ENCODE results near the gene OSTC.
A peak's percentile ranks its signal among the peaks of the same experiment; 100 is the strongest.

OSTC gene

DNA sequence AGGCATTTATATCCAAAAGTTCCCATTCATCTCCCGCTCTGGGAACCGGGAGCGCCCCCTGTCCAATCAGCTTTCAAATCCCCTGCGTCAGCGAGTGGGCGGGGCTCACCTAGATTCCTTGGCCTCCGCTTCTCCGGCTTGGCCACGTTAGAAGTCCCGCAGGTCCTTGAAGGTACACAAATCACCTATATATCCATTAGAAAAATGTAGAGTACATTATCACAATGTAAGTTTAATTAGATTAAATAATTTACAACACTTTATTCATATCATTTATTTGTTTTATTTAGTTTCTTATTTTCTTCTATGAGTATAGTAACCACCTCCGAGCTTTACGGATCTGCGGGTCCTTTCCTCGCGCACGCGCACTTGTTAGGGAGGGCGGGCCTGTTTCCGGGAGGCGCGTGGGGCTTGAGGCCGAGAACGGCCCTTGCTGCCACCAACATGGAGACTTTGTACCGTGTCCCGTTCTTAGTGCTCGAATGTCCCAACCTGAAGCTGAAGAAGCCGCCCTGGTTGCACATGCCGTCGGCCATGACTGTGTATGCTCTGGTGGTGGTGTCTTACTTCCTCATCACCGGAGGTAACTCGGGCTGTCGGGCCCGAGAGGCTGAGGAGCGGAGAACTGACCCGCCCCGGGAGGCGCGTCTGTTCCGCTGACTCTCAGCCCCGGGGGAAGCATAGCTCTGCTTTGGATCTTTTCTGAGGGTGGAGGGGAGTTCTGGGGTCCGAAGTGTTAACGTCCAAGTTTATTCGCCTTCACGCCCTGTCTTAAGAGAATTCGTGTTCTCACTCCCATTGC is at the start of gene OSTC:
Gene OSTC, plus strand, starts transcription at position 388 of the 802 bp plus-strand sequence. Its CDS starts 57 bp downstream, at position 445.
- peak; percentile 83 to 87 (median 87) for DNase-seq (ENCODE audit: low read depth in 3 of 3)

DNA sequence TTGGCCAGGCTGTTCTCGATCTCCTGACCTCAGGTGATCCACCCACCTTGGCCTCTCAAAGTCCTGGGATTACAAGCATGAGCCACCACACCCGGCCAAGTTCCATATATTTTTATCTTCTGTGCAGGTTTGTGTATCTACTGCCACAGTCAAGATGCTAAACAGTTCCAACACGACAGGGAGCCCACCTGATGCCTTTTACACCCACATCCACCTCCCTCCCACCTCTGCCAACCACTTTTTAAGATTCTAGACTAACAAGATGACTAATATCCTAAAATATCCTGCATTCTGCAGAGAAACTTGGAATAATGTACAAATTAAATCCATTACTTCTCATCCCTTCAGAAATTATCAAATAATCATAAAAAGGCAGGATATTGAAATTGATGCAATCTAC is 49.3 kb upstream of the OSTC start:
- DNase-seq (ENCODE audit: low read depth in 3 of 3), result no peak

DNA sequence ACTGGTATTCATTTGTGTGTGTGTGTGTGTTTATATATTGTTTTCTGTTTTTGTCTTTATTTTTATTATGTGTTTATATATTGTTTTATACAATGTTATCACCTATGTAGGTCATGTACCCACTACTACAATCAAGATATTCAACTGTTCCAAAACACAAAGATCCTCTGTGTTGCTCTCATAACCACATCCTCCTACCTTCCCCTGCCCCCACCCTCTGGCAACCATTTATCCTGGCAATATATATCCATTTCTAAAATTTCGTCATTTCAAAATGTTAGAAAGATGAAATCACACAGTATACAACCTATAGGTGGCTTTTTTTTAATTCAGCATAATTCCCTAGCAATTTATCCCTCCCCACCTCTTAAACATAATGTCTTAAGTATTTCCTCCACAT is 48.9 kb upstream of the OSTC start:
- no peak for DNase-seq (ENCODE audit: low read depth in 3 of 3)

DNA sequence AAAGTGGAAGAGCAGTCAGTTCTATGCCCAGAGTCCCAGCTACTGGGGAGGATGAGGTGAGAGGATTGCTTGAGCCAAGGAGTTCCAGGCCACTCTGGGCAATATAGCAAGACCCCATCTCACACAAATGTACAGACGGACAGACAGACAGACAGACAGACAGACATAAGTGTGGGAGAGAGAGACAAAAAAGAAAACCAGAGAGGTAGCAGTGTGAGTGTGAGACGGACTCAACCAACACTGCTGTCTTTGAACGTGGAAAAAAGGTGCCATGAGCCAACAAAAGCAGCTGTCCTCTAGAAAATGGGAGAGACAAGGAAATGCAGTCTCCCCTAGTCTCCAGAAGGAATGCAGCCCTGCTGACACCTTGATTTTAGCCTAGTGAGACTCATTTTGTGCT is 48.2 kb upstream of the OSTC start:
- DNase-seq (ENCODE audit: low read depth in 3 of 3), result no peak

DNA sequence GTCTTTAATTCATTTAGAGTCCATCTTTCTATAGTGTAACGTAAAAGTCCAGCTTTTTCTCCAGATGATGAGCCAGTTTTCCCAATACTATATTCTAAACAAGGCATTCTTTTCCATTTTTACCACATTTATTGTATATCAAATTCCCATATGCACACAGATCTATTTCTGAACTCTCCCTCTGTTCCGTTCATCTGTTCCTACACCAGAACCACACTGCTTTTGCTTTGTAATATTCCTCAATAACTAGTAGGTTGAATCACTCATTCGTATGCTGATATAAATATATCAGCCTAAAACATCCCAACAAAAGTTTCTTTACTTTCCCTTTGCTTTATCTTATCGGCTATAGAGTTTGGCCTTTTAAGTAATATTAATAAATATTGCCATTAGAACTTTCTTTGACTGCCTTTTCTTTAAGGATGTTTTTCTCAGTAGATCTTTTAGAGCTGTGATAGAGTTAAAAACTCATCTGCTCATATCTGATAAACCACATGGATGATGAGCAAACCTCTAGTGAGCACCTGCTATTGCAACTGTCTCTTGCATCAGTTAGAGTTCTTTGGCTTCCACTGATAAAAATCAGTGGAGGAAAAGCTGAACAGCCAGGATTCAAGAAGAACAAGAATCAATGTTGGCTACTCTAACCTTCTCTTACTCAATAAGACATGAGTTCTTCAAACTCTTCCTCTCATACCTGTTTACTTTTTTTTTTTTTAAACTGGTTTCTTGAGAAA is 43.2 kb upstream of the OSTC start:
- DNase-seq (ENCODE audit: low read depth in 3 of 3), result no peak

DNA sequence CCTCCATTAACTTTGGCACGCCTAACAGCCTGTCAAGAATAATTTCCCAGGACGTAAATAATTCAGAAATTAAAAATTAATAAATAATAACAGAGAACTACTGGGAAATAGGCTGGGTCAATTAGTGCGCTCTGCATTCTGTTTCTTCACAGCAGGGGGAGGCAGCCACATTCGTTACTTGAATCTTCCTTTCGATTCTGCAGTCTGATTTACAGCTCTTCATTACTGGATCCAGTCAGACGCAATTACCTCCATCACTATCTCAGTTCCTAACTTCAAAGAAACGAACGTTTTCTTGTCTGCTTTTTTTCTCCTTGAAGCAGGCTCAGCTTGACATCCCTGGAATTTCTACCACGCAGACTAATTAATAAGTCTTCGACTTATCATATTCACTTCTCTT is 39.0 kb upstream of the OSTC start:
- no peak for DNase-seq (ENCODE audit: low read depth in 3 of 3)

DNA sequence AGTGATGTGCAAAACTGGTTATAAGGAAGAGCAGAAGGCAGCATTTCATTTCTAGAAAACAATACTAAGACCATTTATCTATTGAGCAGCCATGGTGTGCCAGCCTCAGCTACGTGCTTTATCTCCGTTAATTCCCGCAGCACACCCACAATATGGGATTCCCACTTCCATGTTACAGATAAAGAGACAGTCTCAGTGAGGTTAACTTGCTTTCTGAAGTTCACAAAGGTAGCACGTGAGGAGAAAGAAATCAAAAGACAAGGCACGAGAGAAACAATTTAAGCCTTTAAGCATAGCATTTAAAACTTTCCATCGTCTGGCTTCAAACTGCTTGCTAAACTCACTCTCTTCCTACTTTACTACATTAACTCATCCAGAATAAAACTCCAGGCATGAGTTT is 38.0 kb upstream of the OSTC start:
- no peak for DNase-seq (ENCODE audit: low read depth in 3 of 3)

DNA sequence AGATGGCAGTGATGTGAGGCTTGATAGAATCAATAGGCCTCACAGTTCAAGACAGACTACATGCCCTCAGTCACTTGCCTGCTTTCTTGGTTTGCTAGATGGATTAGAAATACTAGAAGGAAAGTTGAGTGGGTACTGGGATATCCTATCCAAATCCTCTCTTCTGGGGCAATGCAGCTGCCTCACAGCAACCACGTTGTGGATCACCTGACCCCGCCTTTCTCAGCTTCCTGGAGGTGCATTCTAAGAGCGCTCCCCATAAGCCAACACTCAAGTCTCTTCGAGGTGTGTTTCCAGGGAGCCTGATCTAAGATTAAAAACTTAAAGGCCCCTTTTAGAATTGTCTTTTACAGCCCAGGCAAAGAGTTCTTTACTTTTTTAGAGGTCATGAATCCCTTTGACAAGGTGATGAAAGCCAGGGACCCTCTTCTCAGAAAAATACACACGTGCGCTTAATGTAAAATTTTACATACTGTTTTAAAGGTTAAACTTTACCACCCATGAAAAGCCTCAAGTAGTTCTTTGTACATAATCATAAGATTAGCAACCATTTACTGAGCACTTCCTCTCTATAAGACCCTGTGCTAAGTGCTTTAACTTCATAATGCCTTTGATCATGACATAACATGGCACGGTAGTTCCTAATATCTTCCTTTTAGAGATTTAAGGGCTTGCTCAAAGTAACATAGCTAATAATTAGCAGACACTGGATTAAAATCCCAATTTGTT is 30.9 kb upstream of the OSTC start:
- peak in 1 of 3 experiments; percentile 9 for DNase-seq (ENCODE audit: low read depth in 3 of 3)

DNA sequence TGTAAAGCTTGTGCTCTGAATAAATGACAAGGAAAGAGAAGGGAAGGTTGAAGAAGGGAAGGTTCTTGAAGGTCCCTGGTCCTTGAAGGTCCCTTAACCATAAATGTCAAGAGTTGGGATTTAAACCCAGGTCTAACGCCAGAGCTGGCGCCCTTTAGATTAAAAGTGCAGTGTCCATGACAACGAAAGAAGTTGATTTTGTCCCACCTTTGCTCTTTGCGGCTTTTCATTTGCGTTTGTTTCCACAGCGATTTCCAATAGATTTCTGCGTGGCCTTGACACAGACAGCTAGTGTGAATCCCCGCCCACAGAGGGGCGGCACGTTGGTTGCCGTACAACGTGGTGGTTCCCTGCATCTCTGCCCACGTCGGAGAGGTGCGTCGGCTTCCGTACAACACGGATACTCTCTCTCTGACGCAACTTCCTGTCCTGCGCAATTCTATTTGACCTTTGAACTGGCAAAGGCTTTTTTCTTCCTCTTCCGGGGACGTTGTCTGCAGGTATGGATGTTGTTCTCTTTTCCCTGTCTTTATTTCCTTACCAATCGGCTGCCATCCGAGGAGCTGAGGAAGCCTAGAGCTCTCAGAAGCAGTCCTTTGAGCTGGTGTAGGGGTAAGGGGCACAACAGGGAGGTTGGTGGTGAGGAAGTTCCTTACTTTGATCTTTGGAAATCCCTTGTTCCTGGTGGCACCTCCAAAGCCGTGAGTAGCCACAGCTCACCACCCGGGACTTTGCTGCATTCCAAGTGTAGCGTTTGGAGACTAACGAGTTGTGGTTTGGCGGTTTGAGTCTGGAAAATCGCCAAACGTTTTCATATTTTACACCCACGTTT is 30.1 kb upstream of the OSTC start, which contains the start of gene RPL34:
Gene RPL34, plus strand, starts transcription at position 476 of the 832 bp plus-strand sequence. CDS start 1,384 bp downstream, outside the sequence.
- DNase-seq (ENCODE audit: low read depth in 3 of 3), result peak; percentile 82 to 96 (median 95)

DNA sequence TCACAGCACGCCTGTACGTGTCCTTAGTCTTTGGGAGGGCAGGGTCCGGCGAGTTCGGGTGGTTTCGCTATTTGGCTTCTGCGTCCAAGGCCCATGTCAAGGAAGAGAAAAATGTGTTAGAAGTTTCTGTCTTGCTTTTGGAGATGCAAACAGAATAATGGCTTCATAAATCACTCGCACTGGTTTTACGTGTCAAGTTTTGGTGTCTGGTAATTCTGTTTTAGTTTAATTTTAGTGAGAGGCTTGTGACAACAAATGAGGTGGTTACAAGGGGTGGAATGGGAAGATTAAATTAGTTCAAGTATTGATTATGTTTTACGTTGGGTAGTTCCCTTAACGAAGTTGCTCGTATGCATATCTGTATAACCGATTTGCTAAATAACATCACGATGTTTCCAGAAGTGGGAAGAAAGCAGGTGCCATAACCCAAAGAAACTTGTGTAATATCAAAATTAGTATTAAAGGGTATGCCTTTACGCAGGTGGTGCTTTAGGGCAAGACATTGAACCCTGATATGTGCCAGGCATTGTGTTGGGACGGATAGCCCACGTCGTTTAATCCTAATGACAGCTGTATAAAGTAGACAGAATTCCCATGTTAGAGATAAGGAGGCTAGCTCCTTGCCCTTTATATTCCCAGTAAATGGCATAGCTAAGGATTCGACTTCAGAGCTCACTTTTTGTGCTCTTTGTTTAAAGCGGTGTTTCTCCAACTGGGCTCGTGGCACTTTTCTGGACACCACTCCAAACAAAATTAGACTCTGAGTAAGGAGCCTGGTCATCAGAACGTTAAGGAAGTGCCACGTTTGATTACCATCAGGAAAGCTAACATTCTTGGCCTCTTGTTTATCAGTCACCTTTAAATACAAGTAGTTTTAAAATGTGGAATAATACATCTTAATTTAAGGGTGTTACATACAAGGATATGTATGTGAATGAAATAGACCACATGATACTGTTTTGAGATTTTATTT is 29.2 kb upstream of the OSTC start:
- no peak for DNase-seq (ENCODE audit: low read depth in 3 of 3)

DNA sequence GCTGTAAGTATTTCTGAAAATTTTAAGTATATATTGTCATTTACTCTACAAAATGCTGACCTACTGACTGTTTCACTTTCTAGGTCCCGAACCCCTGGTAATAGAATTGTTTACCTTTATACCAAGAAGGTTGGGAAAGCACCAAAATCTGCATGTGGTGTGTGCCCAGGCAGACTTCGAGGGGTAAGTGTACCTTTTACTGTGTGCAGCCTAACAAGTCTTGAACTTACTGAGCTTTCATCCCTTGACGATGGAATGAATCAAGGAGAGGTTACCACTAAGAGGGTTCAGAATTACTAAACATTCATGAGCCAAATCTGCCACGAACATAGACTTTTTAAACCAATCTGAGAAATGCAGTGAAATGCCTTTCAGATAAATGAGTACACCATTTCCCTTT is 28.4 kb upstream of the OSTC start:
- DNase-seq (ENCODE audit: low read depth in 3 of 3), result no peak

DNA sequence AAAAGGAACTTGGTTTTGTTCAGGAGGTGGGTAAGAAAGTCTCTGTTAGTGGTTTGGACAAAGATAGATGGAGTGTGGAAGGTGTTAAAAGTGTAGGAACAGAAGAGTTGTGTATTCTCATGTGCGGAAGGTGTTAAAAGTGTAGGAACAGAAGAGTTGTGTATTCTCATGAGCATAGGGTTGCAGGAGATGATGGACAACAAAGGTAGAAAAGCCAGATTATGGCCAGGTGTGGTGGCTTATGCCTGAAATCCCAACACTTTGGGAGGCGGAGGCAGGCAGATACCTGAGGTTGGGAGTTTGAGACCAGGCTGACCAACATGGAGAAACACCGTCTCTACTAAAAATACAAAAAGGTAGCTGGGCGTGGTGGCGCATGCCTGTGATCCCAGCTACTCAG is 27.6 kb upstream of the OSTC start:
- DNase-seq (ENCODE audit: low read depth in 3 of 3), result no peak

DNA sequence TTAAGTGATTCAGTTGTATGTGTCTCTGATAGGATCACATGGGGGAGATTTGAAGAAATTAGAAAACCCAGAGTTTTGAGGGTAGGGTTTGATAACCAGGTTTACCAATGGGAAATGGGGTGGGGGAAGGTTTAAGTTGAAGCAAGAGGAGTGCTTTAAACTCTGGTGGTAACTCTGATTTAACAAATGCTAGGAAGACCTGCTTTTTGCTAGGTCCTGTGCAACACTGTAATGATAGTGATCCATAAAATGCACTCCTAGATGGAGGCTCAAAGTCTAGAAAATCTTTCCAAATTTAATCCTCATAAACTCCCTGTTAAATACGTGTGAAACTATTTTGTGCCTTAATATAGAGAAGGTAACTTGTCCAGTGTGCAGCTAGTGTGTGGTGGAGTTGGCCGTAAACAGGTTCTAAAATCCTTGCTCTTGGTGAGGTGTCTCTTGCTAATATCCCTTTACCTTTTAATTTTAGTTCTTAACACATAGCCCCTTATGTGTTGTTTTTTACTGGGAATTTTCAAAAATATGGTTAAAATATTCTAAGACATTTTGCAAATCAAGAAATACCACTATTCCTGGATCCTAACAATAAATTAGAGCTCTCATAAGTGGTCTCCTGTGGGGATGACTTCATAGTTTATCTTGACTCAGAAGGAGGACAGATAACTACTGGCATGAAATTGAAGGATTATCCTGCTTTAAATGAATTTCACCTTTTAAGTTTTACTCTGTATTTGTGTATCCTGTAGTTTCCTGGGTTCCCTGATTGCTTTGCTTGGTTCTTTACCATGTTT is 25.9 kb upstream of the OSTC start:
- DNase-seq (ENCODE audit: low read depth in 3 of 3), result no peak

DNA sequence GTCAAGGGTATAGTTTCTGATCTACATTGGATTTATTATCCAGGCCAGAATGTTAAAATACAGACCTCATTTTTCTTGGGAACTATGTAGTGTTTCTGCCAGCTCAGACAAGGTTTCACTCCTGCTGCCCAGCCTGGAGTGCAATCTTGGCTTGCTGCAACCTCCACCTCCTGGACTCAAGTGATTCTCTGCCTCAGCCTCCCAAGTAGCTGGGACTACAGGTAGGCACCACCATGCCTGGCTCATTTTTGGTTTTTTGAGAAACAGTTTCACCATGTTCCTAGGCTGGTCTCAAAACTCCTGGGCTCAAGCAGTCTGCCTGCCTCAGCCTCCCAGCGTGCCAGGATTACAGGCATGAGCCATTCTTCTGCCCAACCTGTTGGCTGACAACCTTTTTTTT is 24.3 kb upstream of the OSTC start:
- no peak for DNase-seq (ENCODE audit: low read depth in 3 of 3)

DNA sequence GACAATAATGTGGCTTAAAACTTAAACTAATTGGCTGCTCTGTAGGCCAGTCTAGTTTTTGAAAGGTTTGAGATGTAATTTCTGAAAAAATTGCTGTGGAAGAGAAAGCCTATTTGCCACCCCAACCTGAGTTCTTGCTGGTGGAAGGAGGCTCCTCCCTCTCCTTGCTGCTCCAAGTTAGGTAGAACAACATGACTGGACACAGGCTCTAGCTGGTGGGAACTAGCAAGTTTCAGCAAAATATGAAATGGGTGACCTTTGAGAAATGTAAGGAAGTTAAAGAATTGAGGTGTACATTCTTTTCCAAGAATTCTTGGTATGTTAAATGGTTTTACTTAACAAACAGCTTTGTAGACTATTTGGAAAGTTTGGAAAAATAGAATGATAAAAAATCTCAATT is 22.0 kb upstream of the OSTC start:
- no peak for DNase-seq (ENCODE audit: low read depth in 3 of 3)

DNA sequence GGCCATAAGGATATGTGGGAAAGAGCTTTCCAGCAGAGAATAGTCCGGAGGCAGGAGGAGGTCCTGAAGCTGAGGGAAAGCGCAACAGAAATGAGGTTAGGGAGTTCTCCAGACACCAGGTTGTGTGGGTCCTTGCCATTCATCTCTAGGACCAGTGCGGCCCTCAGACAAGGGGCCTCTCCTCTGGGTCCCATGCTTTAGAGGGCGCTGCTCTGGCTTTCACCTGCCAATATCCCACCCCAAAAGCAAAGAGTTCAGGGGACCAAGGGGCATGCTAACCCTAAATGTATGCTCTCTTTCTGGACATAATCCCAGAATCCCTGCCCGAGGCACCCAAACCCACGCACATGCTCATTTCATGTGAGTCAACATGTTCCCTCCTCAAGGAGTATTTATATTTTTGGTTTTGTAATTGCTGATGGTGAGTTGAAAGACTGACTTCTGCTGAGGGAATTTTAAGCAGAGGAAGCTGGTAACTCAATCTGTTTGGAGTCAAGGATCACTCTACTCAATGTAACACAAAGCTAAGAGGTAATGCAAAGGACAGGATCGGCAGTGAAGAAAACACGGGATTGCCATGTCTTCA is 15.2 kb upstream of the OSTC start:
- DNase-seq (ENCODE audit: low read depth in 3 of 3), result no peak

DNA sequence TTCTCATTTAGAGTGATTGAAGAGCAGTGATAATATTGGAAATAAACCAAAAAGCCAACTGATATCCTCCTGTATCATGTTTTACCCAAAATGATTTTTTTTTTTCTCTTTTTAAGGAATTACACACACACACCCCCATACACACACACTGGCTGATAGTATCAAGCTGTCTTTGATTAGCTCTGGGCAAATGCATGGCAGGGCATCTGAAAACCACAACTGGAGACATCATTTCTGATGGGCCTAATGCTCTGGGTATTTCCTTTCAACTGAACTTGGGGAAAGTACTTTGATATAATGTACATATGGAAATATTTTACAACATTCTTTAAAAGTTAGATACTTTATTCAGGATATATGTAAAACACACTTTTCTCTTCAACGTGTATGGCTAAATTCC is 14.2 kb upstream of the OSTC start:
- DNase-seq (ENCODE audit: low read depth in 3 of 3), result no peak

DNA sequence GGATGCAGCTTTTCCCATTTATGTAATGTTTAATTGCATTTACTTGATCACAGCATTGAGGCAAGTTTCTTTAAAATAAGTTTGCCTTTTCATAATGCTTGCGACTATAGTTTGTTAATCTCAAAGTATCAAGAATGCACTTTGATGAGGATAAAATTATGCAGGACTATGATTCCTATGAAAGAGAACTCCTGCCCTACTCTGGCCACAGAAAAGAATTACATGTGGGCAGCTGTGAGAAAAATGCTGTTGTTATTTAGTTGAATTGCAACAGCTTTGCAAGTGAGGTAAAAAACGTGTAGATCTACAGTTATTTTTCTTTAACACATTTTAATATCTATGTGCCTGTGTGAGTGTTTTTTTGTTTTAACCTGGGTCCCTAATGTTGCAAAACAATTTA is 12.5 kb upstream of the OSTC start:
- no peak for DNase-seq (ENCODE audit: low read depth in 3 of 3)

DNA sequence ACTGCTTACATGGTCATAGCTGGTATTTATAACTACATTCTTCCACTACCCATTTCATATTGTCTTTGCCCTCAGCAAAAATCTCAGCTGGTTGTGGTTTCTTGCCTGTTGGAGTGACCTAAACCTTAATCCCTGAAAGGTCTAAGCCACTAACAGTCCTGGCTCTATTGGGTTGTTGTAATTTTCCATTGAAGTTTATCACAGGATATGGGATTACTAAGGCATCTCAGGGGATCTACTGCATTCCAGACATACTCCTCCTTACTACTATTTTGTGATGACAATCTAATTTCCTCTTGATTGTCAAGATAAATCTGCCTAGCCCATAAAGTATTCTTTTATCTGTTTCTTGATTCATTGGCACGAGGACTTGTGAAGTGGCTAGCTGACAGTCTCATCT is 6.2 kb upstream of the OSTC start:
- no peak for DNase-seq (ENCODE audit: low read depth in 3 of 3)

Data from stimulated activated CD4-positive, alpha-beta T cell treated with anti-CD3 and anti-CD28 coated beads, TNF-alpha, amount 100 ng/mL, for 4 hours (primary cell).